A549 (cell line): Measurements from ENCODE around the gene SELL. TPM values are rescaled to one million over a fixed set of nuclear protein-coding genes. Genes with fewer than 3 reads are reported as not detected.

Source experiments
- ATAC-seq, 2 experiments: fragments of 200-7000 bp in 1 of 2; fragments of >200 bp in 1 of 2; cut with Nextera tagmentation in 1 of 2; cut with Tn5 transposase in 1 of 2; 3 replicates each; pipeline versions ENCODE4 v1.8.0 to v1.9.1; 2018 to 2020; ENCODE audit warnings: mild to moderate bottlenecking in 1 of 2, moderate library complexity in 1 of 2
- CTCF ChIA-PET: fragments of 300-600 bp; sonication (Branson Sonifier 250); formaldehyde crosslinking; extraction: SDS; loops from one replicate; lab custom pipeline; 2021; ENCODE audit warnings: antibody characterized with exemption, inconsistent platforms; lab: Yijun Ruan, JAX
- POLR2A ChIA-PET: fragments of 350-600 bp; formaldehyde crosslinking; extraction: SDS; loops from one replicate; lab custom pipeline; 2021; ENCODE audit warnings: antibody characterized with exemption, inconsistent platforms; lab: Yijun Ruan, JAX
- DNase-seq, 2 experiments: peaks; one replicate each; pipeline versions ENCODE4 v3.0.0 to v3.0.0-alpha.2; 2011 to 2016; ENCODE audit warnings: low read depth in 1 of 2, low spot score in 1 of 2
- FAIRE-seq: peaks from 2 replicates; lab custom pipeline; 2011; peaks lifted over from hg19 to GRCh38; lab: Jason Lieb, UNC
- H3K27ac ChIP-seq, 2 experiments: fragments of >200 bp; sonication (Bioruptor Twin); formaldehyde crosslinking; 3 replicates each; pipeline ENCODE4 v1.5.1; 2016 to 2017
- H3K4me1 ChIP-seq: fragments of >200 bp; sonication (Bioruptor Twin); formaldehyde crosslinking; 3 replicates; pipeline ENCODE4 v1.6.1; 2016
- H3K4me2 ChIP-seq: fragments of >200 bp; sonication (Bioruptor Twin); formaldehyde crosslinking; 3 replicates; pipeline ENCODE4 v1.6.1; 2016
- H3K4me3 ChIP-seq: fragments of >200 bp; sonication (Bioruptor Twin); formaldehyde crosslinking; 3 replicates; pipeline ENCODE4 v1.5.1; 2016
- H3K9me3 ChIP-seq: fragments of >200 bp; sonication (Bioruptor Twin); formaldehyde crosslinking; 3 replicates; pipeline ENCODE4 v1.6.1; 2016
- CBX2 ChIP-seq: fragments of 200-600 bp; sonication (generic); IDR thresholded peaks from 2 replicates; pipeline ENCODE4 v1.6.1; 2016; ENCODE audit warnings: low read depth, mild to moderate bottlenecking, borderline replicate concordance
- CHD4 ChIP-seq: fragments of 200-600 bp; sonication (generic); IDR thresholded peaks from 2 replicates; pipeline ENCODE4 v1.6.1; 2016; ENCODE audit warnings: antibody characterized with exemption, mild to moderate bottlenecking, borderline replicate concordance
- EHF ChIP-seq: fragments of 250-450 bp; sonication (Bioruptor Pico); IDR thresholded peaks from 2 replicates; pipeline ENCODE4 v1.5.0; 2020; ENCODE audit warnings: mild to moderate bottlenecking
- FOSL2 ChIP-seq, 2 experiments: fragments of 450-650 bp in 1 of 2; fragments of >200 bp in 1 of 2; sonication (Bioruptor Twin) in 1 of 2; formaldehyde crosslinking; IDR thresholded peaks; 2 replicates each; pipeline versions ENCODE4 v1.5.0 to v1.6.1; 2016 to 2020; ENCODE audit warnings: mild to moderate bottlenecking in 1 of 2, moderate library complexity in 1 of 2
- GATA3 ChIP-seq: IDR thresholded peaks from 2 replicates; pipeline ENCODE4 v1.6.1; 2012; ENCODE audit warnings: borderline replicate concordance
- HEYL ChIP-seq: fragments of 250-450 bp; sonication (Bioruptor Pico); IDR thresholded peaks from 2 replicates; pipeline ENCODE4 v1.8.0; 2021; ENCODE audit warnings: mild to moderate bottlenecking, moderate library complexity
- HOXB13 ChIP-seq: fragments of 250-450 bp; sonication (Bioruptor Pico); IDR thresholded peaks from 2 replicates; pipeline ENCODE4 v1.5.0; 2020; ENCODE audit warnings: low read depth, mild to moderate bottlenecking, moderate library complexity
- JUN ChIP-seq, 2 experiments: fragments of >200 bp; sonication (Bioruptor Twin); formaldehyde crosslinking; IDR thresholded peaks; 2 replicates in 1 of 2; 3 replicates in 1 of 2; pipeline ENCODE4 v1.6.1; 2016 to 2017
- KDM1A ChIP-seq: fragments of 200-600 bp; sonication (generic); IDR thresholded peaks from 2 replicates; pipeline ENCODE4 v1.6.1; 2016; ENCODE audit warnings: low read depth, mild to moderate bottlenecking
- MAFK ChIP-seq: fragments of 450-650 bp; IDR thresholded peaks from 2 replicates; pipeline ENCODE4 v1.6.1; 2014; ENCODE audit not compliant: partially characterized antibody
- MAZ ChIP-seq: fragments of 150-350 bp; IDR thresholded peaks from 2 replicates; pipeline ENCODE4 v1.6.1; 2014; ENCODE audit warnings: antibody characterized with exemption, low read depth, low read length, borderline replicate concordance
- MYC ChIP-seq: IDR thresholded peaks from 2 replicates; pipeline ENCODE4 v1.6.1; 2012; ENCODE audit warnings: mild to moderate bottlenecking, inconsistent platforms, low read length, improper control_type of control experiment, borderline replicate concordance
- NFE2L2 ChIP-seq: fragments of 150-350 bp; conservative IDR thresholded peaks from 2 replicates; pipeline ENCODE4 v1.6.1; 2014; ENCODE audit warnings: low read length
- NPAS2 ChIP-seq: fragments of 250-450 bp; sonication (Bioruptor Pico); IDR thresholded peaks from 2 replicates; pipeline ENCODE4 v1.8.0; 2022; ENCODE audit warnings: mild to moderate bottlenecking, moderate library complexity, borderline replicate concordance
- PHF8 ChIP-seq: fragments of 200-600 bp; sonication (generic); IDR thresholded peaks from 2 replicates; pipeline ENCODE4 v1.6.1; 2016; ENCODE audit warnings: low read depth, mild to moderate bottlenecking, antibody characterized with exemption, moderate library complexity, borderline replicate concordance
- POLR2A ChIP-seq: IDR thresholded peaks from 2 replicates; pipeline ENCODE4 v1.6.1; 2012; ENCODE audit warnings: mild to moderate bottlenecking, low read length
- RFX5 ChIP-seq: fragments of 450-650 bp; IDR thresholded peaks from 2 replicates; pipeline ENCODE4 v1.7.1; 2014; ENCODE audit warnings: antibody characterized with exemption, mild to moderate bottlenecking, moderate library complexity
- SMC3 ChIP-seq: fragments of >200 bp; sonication (Bioruptor Twin); formaldehyde crosslinking; IDR thresholded peaks from 3 replicates; pipeline ENCODE4 v1.6.1; 2018; ENCODE audit warnings: inconsistent platforms
- SREBF2 ChIP-seq: fragments of 450-650 bp; IDR thresholded peaks from 2 replicates; pipeline ENCODE4 v1.6.1; 2014; ENCODE audit warnings: mild to moderate bottlenecking, moderate library complexity
- TP53 ChIP-seq: fragments of 250-450 bp; sonication (Bioruptor Pico); IDR thresholded peaks from 2 replicates; pipeline ENCODE4 v1.5.0; 2021; ENCODE audit warnings: mild to moderate bottlenecking, moderate library complexity
- ZC3H11A ChIP-seq: fragments of 450-650 bp; IDR thresholded peaks from 2 replicates; pipeline ENCODE4 v1.6.1; 2014; ENCODE audit warnings: antibody characterized with exemption, mild to moderate bottlenecking
- ZFP36 ChIP-seq: fragments of 450-650 bp; IDR thresholded peaks from 2 replicates; pipeline ENCODE4 v1.6.1; 2014; ENCODE audit warnings: borderline replicate concordance; ENCODE audit not compliant: partially characterized antibody
- ZSCAN20 ChIP-seq: fragments of 250-450 bp; sonication (Bioruptor Pico); IDR thresholded peaks from 2 replicates; pipeline ENCODE4 v1.8.0; 2022; ENCODE audit warnings: mild to moderate bottlenecking, moderate library complexity
- WGBS: methylation state at CpG from one replicate; pipeline ENCODE4 v1.1.6; 2017; ENCODE audit errors: missing lambda C conversion rate; 5-methylcytosine and 5-hydroxymethylcytosine counted together
- polyA plus RNA-seq, 4 experiments: library from polyadenylated mRNA; depleted of rRNA in 3 of 4; stranded (reverse); fragments of >200 nt; fragmentation: RNase III in 1 of 4; extraction: RNeasy Plus Mini Kit Qiagen cat#74134 plus additional on column Dnase treatment in 1 of 4; gene quantifications; 2 replicates in 3 of 4; 3 replicates in 1 of 4; pipeline ENCODE4 v1.2.3, GENCODE V29; 2011 to 2017
- TF ChIP-seq, protein P1 (sequence below): fragments of >200 bp; sonication (Bioruptor Twin); formaldehyde crosslinking; IDR thresholded peaks from 2 replicates; pipeline ENCODE4 v1.6.1; 2016
- TF ChIP-seq, protein P2 (sequence below): fragments of 250-450 bp; sonication (Bioruptor Pico); IDR thresholded peaks from 2 replicates; pipeline ENCODE4 v1.5.0; 2020; ENCODE audit warnings: low read depth, mild to moderate bottlenecking, moderate library complexity
- TF ChIP-seq, protein P3 (sequence below): fragments of 200-600 bp; sonication (generic); IDR thresholded peaks from 2 replicates; pipeline ENCODE4 v1.6.1; 2016; ENCODE audit warnings: antibody characterized with exemption, mild to moderate bottlenecking, moderate library complexity
- TF ChIP-seq, protein P4 (sequence below): IDR thresholded peaks from 2 replicates; pipeline ENCODE4 v1.6.1; 2012; ENCODE audit warnings: low read depth, borderline replicate concordance
- TF ChIP-seq, protein P5 (sequence below): fragments of 250-450 bp; sonication (Bioruptor Pico); IDR thresholded peaks from 2 replicates; pipeline ENCODE4 v1.5.0; 2021; ENCODE audit warnings: mild to moderate bottlenecking, moderate library complexity, borderline replicate concordance
- TF ChIP-seq, protein P6 (sequence below): IDR thresholded peaks from 2 replicates; pipeline ENCODE4 v1.6.1; 2012

The SELL gene
- polyA plus RNA-seq, 2 of the 4 experiments (the other 2 are of a cell fraction): 0.39 TPM

DNA sequence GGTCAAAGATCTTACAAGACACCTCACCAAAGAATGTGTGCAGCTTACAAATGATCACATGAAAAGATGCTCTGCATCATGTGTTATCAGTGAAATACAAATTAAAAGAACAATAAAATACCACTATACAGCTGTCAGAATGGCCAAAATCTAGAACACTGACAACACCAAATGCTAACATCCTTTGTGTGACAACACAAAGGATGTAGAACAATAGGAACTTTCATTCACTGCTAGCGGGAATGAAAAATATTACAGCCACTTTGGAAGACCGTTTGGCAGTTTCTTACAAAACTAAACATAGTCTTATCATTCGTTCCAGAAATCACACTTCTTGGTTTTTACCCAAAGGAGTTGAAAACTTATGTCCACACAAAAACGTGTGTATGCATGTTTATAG is 60.9 kb downstream of the SELL start:
- FAIRE-seq: no peak
- ATAC-seq: no peak
- DNase-seq: no peak
- Histone ChIP-seq H3K4me1 (no peaks in the 10 kb centered on the region), H3K4me2 (no peak overlapping the region), H3K27ac (no peak overlapping the region), H3K9me3 (no peaks in the 10 kb centered on the region), H3K4me3 (no peak overlapping the region)
- WGBS: 20% methylated on average over 4 of the region's 4 CpGs
- ChIA-PET POLR2A (no interaction called here), CTCF (no interaction called here)
- no peak for TF ChIP-seq HEYL (CRISPR knock-in tag)
- TF ChIP-seq, protein P1, sequence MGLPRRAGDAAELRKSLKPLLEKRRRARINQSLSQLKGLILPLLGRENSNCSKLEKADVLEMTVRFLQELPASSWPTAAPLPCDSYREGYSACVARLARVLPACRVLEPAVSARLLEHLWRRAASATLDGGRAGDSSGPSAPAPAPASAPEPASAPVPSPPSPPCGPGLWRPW: no peak
- TF ChIP-seq ZFP36: no peak
- TF ChIP-seq ZSCAN20: no peak
- TF ChIP-seq CBX2: no peak
- TF ChIP-seq SREBF2: no peak
- TF ChIP-seq, protein P2, sequence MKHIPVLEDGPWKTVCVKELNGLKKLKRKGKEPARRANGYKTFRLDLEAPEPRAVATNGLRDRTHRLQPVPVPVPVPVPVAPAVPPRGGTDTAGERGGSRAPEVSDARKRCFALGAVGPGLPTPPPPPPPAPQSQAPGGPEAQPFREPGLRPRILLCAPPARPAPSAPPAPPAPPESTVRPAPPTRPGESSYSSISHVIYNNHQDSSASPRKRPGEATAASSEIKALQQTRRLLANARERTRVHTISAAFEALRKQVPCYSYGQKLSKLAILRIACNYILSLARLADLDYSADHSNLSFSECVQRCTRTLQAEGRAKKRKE (CRISPR knock-in tag): no peak
- no peak for TF ChIP-seq NFE2L2
- TF ChIP-seq HOXB13 (CRISPR knock-in tag): no peak
- no peak for TF ChIP-seq JUN (IDR thresholded peaks at IDR 0.05)

DNA sequence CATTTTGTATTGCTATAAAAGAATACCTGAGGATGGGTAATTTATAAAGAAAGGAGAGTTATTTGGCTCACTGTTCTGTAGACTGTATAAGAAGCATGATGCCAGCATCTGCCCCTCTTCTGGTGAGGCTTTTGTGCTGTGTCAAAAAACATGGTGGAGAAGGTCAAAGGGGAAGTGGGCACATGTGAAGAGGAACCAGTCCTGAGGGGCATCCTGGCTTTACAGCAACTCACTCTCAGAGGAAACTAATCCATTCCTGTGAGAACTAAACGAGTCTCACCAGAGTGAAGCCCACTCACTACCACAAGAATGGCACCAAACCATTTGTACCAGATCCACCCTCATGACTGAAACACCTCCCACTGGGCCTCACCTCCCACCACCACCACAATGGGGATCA is 62.7 kb downstream of the SELL start:
- ChIA-PET CTCF (no interaction called here), POLR2A (no interaction called here)
- FAIRE-seq (no peak), ATAC-seq (no peak), DNase-seq (no peak)
- Histone ChIP-seq H3K9me3 (no peaks in the 10 kb centered on the region), H3K4me3 (no peak overlapping the region), H3K4me1 (no peaks in the 10 kb centered on the region), H3K4me2 (no peak overlapping the region), H3K27ac (no peak overlapping the region)
- WGBS: 0% methylated on average over 1 of the region's 1 CpG
- TF ChIP-seq MAZ (no peak), PHF8 (no peak), FOSL2 (IDR thresholded peaks at IDR 0.05) (no peak), FOSL2 (CRISPR knock-in tag; IDR thresholded peaks at IDR 0.05) (no peak), POLR2A (no peak), GATA3 (no peak), KDM1A (no peak), SMC3 (no peak), MAFK (no peak), ZC3H11A (no peak), CBX2 (no peak), RFX5 (no peak), CHD4 (no peak), EHF (CRISPR knock-in tag) (no peak), NPAS2 (CRISPR knock-in tag) (no peak), TP53 (CRISPR knock-in tag) (no peak), MYC (no peak)
- TF ChIP-seq, protein P3, sequence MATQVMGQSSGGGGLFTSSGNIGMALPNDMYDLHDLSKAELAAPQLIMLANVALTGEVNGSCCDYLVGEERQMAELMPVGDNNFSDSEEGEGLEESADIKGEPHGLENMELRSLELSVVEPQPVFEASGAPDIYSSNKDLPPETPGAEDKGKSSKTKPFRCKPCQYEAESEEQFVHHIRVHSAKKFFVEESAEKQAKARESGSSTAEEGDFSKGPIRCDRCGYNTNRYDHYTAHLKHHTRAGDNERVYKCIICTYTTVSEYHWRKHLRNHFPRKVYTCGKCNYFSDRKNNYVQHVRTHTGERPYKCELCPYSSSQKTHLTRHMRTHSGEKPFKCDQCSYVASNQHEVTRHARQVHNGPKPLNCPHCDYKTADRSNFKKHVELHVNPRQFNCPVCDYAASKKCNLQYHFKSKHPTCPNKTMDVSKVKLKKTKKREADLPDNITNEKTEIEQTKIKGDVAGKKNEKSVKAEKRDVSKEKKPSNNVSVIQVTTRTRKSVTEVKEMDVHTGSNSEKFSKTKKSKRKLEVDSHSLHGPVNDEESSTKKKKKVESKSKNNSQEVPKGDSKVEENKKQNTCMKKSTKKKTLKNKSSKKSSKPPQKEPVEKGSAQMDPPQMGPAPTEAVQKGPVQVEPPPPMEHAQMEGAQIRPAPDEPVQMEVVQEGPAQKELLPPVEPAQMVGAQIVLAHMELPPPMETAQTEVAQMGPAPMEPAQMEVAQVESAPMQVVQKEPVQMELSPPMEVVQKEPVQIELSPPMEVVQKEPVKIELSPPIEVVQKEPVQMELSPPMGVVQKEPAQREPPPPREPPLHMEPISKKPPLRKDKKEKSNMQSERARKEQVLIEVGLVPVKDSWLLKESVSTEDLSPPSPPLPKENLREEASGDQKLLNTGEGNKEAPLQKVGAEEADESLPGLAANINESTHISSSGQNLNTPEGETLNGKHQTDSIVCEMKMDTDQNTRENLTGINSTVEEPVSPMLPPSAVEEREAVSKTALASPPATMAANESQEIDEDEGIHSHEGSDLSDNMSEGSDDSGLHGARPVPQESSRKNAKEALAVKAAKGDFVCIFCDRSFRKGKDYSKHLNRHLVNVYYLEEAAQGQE: no peak
- TF ChIP-seq, protein P4, sequence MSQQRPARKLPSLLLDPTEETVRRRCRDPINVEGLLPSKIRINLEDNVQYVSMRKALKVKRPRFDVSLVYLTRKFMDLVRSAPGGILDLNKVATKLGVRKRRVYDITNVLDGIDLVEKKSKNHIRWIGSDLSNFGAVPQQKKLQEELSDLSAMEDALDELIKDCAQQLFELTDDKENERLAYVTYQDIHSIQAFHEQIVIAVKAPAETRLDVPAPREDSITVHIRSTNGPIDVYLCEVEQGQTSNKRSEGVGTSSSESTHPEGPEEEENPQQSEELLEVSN: no peak
- TF ChIP-seq, protein P5, sequence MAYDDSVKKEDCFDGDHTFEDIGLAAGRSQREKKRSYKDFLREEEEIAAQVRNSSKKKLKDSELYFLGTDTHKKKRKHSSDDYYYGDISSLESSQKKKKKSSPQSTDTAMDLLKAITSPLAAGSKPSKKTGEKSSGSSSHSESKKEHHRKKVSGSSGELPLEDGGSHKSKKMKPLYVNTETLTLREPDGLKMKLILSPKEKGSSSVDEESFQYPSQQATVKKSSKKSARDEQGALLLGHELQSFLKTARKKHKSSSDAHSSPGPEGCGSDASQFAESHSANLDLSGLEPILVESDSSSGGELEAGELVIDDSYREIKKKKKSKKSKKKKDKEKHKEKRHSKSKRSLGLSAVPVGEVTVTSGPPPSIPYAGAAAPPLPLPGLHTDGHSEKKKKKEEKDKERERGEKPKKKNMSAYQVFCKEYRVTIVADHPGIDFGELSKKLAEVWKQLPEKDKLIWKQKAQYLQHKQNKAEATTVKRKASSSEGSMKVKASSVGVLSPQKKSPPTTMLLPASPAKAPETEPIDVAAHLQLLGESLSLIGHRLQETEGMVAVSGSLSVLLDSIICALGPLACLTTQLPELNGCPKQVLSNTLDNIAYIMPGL: no peak
- TF ChIP-seq, protein P6, sequence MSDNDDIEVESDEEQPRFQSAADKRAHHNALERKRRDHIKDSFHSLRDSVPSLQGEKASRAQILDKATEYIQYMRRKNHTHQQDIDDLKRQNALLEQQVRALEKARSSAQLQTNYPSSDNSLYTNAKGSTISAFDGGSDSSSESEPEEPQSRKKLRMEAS: no peak
